ENCODE results near the gene ZNF654.
"Not testable (repeated sequence)": the region's sequence is repeated elsewhere in the genome, so short reads cannot be mapped to it uniquely, and the experiment has no call there.

Gene ZNF654

GRCh38 chr3:88133711-88134263 lies 74.7 kb downstream of the ZNF654 start:
- in situ Hi-C loops (cut with MboI; ENCODE audit: low sequenced_read_pairs) = no loop called here

GRCh38 chr3:88137836-88138235 lies 78.8 kb downstream of the ZNF654 start:
- in situ Hi-C loops (cut with MboI; ENCODE audit: low sequenced_read_pairs) = no loop called here

- in situ Hi-C loops (cut with MboI; ENCODE audit: low sequenced_read_pairs) = no loop called here
Observed at GRCh38 chr3:88141458-88142083, 82.5 kb downstream of the ZNF654 start.

- in situ Hi-C loops (cut with MboI; ENCODE audit: low sequenced_read_pairs) = no loop called here
Observed at GRCh38 chr3:88142094-88142624, 83.1 kb downstream of the ZNF654 start.

GRCh38 chr3:88147261-88147660 lies 88.2 kb downstream of the ZNF654 start:
- in situ Hi-C loops (cut with MboI; ENCODE audit: low sequenced_read_pairs) = no loop called here

GRCh38 chr3:88148651-88149050 lies 89.6 kb downstream of the ZNF654 start:
- in situ Hi-C loops (cut with MboI; ENCODE audit: low sequenced_read_pairs) = no loop called here

- in situ Hi-C loops (cut with MboI; ENCODE audit: low sequenced_read_pairs) = no loop called here
Observed at GRCh38 chr3:88149101-88149508, 90.0 kb downstream of the ZNF654 start.

GRCh38 chr3:88149509-88150362 lies 90.7 kb downstream of the ZNF654 start, which contains the start of gene C3orf38:
Gene C3orf38, plus strand, starts transcription at chr3:88149959. Its CDS starts 94 bp downstream, at chr3:88150053.
- in situ Hi-C loops (cut with MboI; ENCODE audit: low sequenced_read_pairs) = no loop called here

GRCh38 chr3:88150371-88150770 lies 91.3 kb downstream of the ZNF654 start:
- in situ Hi-C loops (cut with MboI; ENCODE audit: low sequenced_read_pairs) = no loop called here

GRCh38 chr3:88150806-88151205 lies 91.8 kb downstream of the ZNF654 start:
- in situ Hi-C loops (cut with MboI; ENCODE audit: low sequenced_read_pairs) = no loop called here

- in situ Hi-C loops (cut with MboI; ENCODE audit: low sequenced_read_pairs) = no loop called here
Observed at GRCh38 chr3:88151358-88151757, 92.3 kb downstream of the ZNF654 start.

- in situ Hi-C loops (cut with MboI; ENCODE audit: low sequenced_read_pairs) = no loop called here
Observed at GRCh38 chr3:88152841-88153240, 93.8 kb downstream of the ZNF654 start.

GRCh38 chr3:88166419-88166971 lies 107.4 kb downstream of the ZNF654 start:
- in situ Hi-C loops (cut with MboI; ENCODE audit: low sequenced_read_pairs) = no loop called here

GRCh38 chr3:88167173-88167572 lies 108.1 kb downstream of the ZNF654 start:
- in situ Hi-C loops (cut with MboI; ENCODE audit: low sequenced_read_pairs) = no loop called here

GRCh38 chr3:88167704-88168103 lies 108.6 kb downstream of the ZNF654 start:
- in situ Hi-C loops (cut with MboI; ENCODE audit: low sequenced_read_pairs) = no loop called here

- in situ Hi-C loops (cut with MboI; ENCODE audit: low sequenced_read_pairs) = no loop called here
Observed at GRCh38 chr3:88168171-88168570, 109.1 kb downstream of the ZNF654 start.

- in situ Hi-C loops (cut with MboI; ENCODE audit: low sequenced_read_pairs) = no loop called here
Observed at GRCh38 chr3:88180398-88180999, 121.4 kb downstream of the ZNF654 start.

GRCh38 chr3:88182165-88182918 lies 123.3 kb downstream of the ZNF654 start:
- in situ Hi-C loops (cut with MboI; ENCODE audit: low sequenced_read_pairs) = not testable (repeated sequence)

GRCh38 chr3:88188436-88188835 lies 129.4 kb downstream of the ZNF654 start:
- in situ Hi-C loops (cut with MboI; ENCODE audit: low sequenced_read_pairs) = no loop called here

- in situ Hi-C loops (cut with MboI; ENCODE audit: low sequenced_read_pairs) = no loop called here
Observed at GRCh38 chr3:88189361-88189810, 130.3 kb downstream of the ZNF654 start.
